GM23338 (cell line): ENCODE data around the gene TMEM256.

Experiments
- CREB1 ChIP-seq: fragments of 250-450 bp; sonication (Bioruptor Pico); IDR thresholded peaks from 2 replicates; pipeline ENCODE4 v1.5.0; 2020; ENCODE audit warnings: low read depth, mild to moderate bottlenecking, moderate library complexity
- CTCF ChIP-seq, 2 experiments: fragments of 200-600 bp in 1 of 2; sonication (generic) in 1 of 2; conservative IDR thresholded peaks; 2 replicates each; pipeline versions ENCODE4 v1.5.1 to v1.6.1; 2016 to 2017; ENCODE audit warnings: antibody characterized with exemption in 2 of 2, low read depth in 2 of 2, mild to moderate bottlenecking in 2 of 2, moderate library complexity in 1 of 2
- EZH2phosphoT487 ChIP-seq: fragments of 200-600 bp; sonication (generic); IDR thresholded peaks from one replicate; pipeline ENCODE4 v1.8.1; 2018; ENCODE audit warnings: antibody characterized with exemption; ENCODE audit not compliant: unreplicated experiment
- REST ChIP-seq: IDR thresholded peaks from one replicate; pipeline ENCODE4 v1.6.1; 2018; ENCODE audit warnings: antibody characterized with exemption; ENCODE audit not compliant: unreplicated experiment

- TF ChIP-seq CTCF (conservative IDR thresholded peaks at IDR 0.05; ENCODE audit: low read depth in 2 of 2) (no peak), EZH2phosphoT487 (no peak), REST (no peak), CREB1 (CRISPR knock-in tag) (no peak)
These were observed 24.7 kb upstream of the TMEM256 start, which contains the start of gene SPEM3 for GRCh38 chr17:7428557-7428956.
